Right lobe of liver (tissue), 6 donors: ENCODE measurements around the gene NEDD9. TPM values are rescaled to one million over a fixed set of nuclear protein-coding genes. Genes with fewer than 3 reads are reported as not detected.

Source experiments
- ATAC-seq, 4 donors: fragments of 200-7000 bp; cut with Tn5 transposase; one replicate each; pipeline ENCODE4 v1.9.1; 2020; ENCODE audit warnings: mild to moderate bottlenecking in 4 of 4, moderate library complexity in 4 of 4
- DNase-seq, 3 donors: peaks; one replicate each; pipeline ENCODE4 v3.0.0-alpha.2; 2020
- H3K27ac ChIP-seq, 3 donors: fragments of 200-600 bp; one replicate each; pipeline ENCODE4 v1.8.0; 2022
- H3K27me3 ChIP-seq, 2 donors: fragments of 200-600 bp; one replicate each; pipeline ENCODE4 v1.8.0; 2022
- H3K36me3 ChIP-seq, 4 donors: fragments of 200-600 bp; sonication (generic) in 1 of 4; one replicate each; pipeline versions ENCODE4 v1.5.1 to v1.8.0; 2017 to 2022; ENCODE audit warnings: control low read depth in 1 of 4
- H3K4me1 ChIP-seq, 4 donors: fragments of 200-600 bp; sonication (generic) in 1 of 4; one replicate each; pipeline versions ENCODE4 v1.5.1 to v1.8.0; 2017 to 2022; ENCODE audit warnings: control low read depth in 1 of 4
- H3K4me3 ChIP-seq, 3 donors: fragments of 200-600 bp; one replicate each; pipeline ENCODE4 v1.8.0; 2022
- H3K9me3 ChIP-seq, 4 donors: fragments of 200-600 bp; sonication (generic) in 1 of 4; one replicate each; pipeline versions ENCODE4 v1.5.1 to v1.8.0; 2017 to 2022; ENCODE audit warnings: control low read depth in 1 of 4
- POLR2A ChIP-seq: fragments of 450-650 bp; IDR thresholded peaks from one replicate; pipeline ENCODE4 v1.6.1; 2017; ENCODE audit warnings: antibody characterized with exemption, mild to moderate bottlenecking
- WGBS: methylation state at CpG from one replicate; pipeline ENCODE4 v1.1.6; 2018; ENCODE audit warnings: low coverage, low lambda C conversion rate; ENCODE audit not compliant: insufficient coverage; ENCODE audit errors: missing lambda C conversion rate; 5-methylcytosine and 5-hydroxymethylcytosine counted together
- intact Hi-C, 2 donors: fragments of 100-400 bp; cut with DNase I; formaldehyde crosslinking; loops; one replicate each; pipeline versions ENCODE4 v1.11.2 to v1.14.1; 2022
- total RNA-seq, 6 experiments: library from RNA; depleted of rRNA in 2 of 6; stranded (reverse); fragments of >200 nt in 2 of 6; fragmentation: NEBNext Ultra II Directional in 3 of 6; extraction: Animal tissue kit (Norgen Biotek cat#: 25700) in 3 of 6; gene quantifications; one replicate each; pipeline versions ENCODE4 v1.1.0 to v1.2.4, GENCODE V29; 2016 to 2023
- TF ChIP-seq, protein P1 (sequence below), 4 donors: fragments of 200-600 bp in 3 of 4; fragments of 450-650 bp in 1 of 4; IDR thresholded peaks; one replicate each; pipeline versions ENCODE4 v1.5.1 to v1.8.0; 2016 to 2022; ENCODE audit warnings: antibody characterized with exemption in 4 of 4, mild to moderate bottlenecking in 2 of 4
- donor health status: DM: no; HTN: yes; CAD: no.
- donor health status: DM: no; HTN: no; CAD: no.
- donor health status: DM: no; HTN: no; CAD: no.
- donor health status: DM: no; HTN: yes; CAD: no.
- donor health status: DM: no; HTN: yes; CAD: no.

The NEDD9 gene
- total RNA-seq, 6 experiments from 2014 or later = 5.1 to 59.8 (median 26.2) TPM

DNA sequence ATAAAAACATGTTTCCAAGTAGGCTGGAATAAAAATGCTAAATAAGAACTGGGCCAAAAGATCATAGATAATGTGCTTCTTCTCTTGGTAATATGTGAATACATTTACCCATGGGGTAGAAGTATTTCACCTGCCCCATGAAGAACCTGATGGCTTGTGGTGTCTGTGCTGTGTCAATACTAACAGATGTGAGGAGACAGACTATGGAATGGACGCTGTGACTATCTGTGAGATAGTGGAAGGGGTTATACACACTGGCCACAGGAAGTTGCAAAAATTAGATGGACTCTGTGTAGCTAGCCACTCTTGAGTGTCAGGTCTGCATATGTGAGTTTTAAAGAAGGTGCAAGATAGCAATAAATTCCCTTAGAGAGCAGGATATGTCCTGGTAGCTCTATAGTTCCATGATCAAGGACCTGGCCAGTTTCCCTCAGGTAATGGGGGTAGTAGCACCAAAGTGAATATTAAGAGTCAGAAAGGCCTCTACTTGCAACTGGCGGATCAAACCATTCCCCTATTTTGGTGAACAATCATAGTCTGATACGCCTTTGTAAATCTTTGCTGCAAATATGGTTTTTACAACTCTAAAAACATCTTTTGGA lies 48.6 kb downstream of the NEDD9 start:
- TF ChIP-seq, protein P1, sequence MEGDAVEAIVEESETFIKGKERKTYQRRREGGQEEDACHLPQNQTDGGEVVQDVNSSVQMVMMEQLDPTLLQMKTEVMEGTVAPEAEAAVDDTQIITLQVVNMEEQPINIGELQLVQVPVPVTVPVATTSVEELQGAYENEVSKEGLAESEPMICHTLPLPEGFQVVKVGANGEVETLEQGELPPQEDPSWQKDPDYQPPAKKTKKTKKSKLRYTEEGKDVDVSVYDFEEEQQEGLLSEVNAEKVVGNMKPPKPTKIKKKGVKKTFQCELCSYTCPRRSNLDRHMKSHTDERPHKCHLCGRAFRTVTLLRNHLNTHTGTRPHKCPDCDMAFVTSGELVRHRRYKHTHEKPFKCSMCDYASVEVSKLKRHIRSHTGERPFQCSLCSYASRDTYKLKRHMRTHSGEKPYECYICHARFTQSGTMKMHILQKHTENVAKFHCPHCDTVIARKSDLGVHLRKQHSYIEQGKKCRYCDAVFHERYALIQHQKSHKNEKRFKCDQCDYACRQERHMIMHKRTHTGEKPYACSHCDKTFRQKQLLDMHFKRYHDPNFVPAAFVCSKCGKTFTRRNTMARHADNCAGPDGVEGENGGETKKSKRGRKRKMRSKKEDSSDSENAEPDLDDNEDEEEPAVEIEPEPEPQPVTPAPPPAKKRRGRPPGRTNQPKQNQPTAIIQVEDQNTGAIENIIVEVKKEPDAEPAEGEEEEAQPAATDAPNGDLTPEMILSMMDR (IDR thresholded peaks at IDR 0.05) = no peak
- no peak for TF ChIP-seq POLR2A
- Histone ChIP-seq H3K27ac (no peak overlapping the region), H3K27me3 (no peaks in the 10 kb centered on the region), H3K4me3 (no peak overlapping the region), H3K4me1 (peaks cover 0 to 16% (median 0%) of the 10 kb centered on the region in 4 donors), H3K9me3 (no peaks in the 10 kb centered on the region), H3K36me3 (peaks cover 0 to 22% (median 14%) of the 10 kb centered on the region in 4 donors)
- ATAC-seq (no peak), DNase-seq (no peak)
- intact Hi-C loops = no loop called here
- WGBS = 93% methylated on average over 3 of the region's 3 CpGs

DNA sequence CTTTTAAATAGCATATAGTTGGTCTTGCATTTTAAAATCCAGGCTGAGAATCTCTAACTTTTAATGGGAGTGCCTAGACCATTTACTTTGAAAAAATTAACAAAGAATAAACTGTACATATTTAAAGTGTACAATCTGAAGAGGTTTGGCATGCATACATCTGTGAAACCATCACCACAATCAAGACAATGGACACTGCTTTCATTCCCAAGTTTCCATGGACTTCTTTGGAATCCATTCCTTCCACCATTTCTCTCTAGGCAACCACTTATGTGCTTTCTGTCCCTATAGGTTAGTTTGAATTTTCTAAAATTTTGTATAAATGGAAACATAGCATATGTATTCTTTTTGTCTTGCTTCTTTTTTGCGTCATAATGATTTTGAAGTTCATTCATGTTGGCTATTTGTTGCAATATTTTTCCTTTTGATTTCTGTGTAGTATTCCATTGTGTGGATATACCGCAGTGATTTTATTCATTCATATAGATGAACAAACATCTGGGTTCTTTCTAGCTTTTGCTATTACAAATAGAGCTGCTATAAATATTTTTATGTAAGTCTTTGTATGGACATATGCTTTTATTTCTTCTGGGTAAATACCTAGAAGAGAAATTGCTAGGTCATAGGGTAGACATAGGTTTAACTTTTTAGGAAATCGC lies 50.9 kb downstream of the NEDD9 start:
- WGBS = 90% methylated on average over 3 of the region's 3 CpGs
- no peak for ATAC-seq

DNA sequence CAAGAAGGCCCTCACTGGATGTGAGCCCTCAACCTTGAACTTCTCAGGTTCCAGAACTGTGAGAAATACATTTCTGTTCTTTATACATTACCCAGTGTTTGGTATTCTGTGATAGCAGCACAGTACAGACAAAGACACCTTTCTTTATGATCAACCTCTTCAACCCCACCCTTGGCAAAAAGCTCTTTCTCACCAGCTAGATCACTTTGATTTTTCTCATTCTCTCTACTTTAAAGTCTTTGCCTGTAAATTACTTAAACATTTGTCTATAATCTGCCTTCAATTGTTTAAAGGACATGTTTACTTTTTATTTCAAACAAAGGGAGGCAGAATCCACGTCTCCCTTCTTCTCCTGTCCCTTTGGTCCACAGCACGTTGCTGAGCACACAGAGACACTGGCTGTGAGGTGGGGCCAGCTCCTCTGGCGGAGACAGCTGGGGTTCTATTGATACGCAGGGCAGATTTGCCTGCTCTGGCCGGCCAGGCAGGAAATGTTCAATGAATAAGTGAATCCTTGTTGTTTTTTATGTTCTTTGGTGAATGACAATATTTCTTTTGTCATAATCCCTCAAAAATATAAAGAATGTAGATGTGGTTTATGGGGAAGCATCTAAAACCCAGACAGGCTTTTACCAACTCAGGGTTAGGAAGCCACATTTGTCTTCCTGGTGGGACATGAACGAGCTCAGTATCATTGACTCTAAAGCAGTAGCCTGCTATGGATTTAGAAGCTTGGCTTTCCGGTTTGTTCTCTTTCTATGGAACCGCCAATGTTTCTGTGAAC lies 52.9 kb downstream of the NEDD9 start:
- Histone ChIP-seq H3K27ac (no peak overlapping the region), H3K4me3 (no peak overlapping the region), H3K4me1 (no peaks in the 10 kb centered on the region), H3K36me3 (peaks cover 0 to 2% (median 1%) of the 10 kb centered on the region in 4 donors), H3K9me3 (no peaks in the 10 kb centered on the region), H3K27me3 (no peaks in the 10 kb centered on the region)
- ATAC-seq = no peak
- TF ChIP-seq POLR2A = no peak
- TF ChIP-seq, protein P1 (IDR thresholded peaks at IDR 0.05) = no peak
- intact Hi-C loops = no loop called here
- no peak for DNase-seq
- WGBS = 58% methylated on average over 8 of the region's 8 CpGs

More for the DNA sequence above, 50.9 kb downstream of the NEDD9 start:
- Histone ChIP-seq H3K27me3 (no peaks in the 10 kb centered on the region), H3K4me3 (no peak overlapping the region), H3K4me1 (no peaks in the 10 kb centered on the region), H3K36me3 (peaks cover 0 to 18% (median 8%) of the 10 kb centered on the region in 4 donors), H3K27ac (no peak overlapping the region), H3K9me3 (no peaks in the 10 kb centered on the region)
- intact Hi-C loops = no loop called here
- DNase-seq = no peak
- TF ChIP-seq, protein P1 (IDR thresholded peaks at IDR 0.05) = no peak
- no peak for TF ChIP-seq POLR2A

DNA sequence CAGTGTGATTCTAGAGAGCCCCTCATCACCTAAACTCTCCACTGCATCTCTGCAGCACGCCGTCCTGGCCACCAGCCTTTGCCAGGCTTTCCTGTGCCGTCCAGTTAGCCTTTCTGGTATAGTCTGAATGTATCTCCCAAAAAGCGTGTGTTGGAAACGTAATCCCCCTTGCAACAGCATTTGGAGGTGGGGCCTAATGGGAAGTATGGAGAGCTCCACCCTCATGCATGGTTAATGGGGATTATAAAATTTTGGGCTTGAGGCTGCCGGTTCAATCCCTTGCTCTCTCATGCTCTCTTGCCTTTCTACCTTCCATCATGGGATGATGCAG lies 53.4 kb downstream of the NEDD9 start:
- Histone ChIP-seq H3K27ac (no peak overlapping the region), H3K9me3 (no peaks in the 10 kb centered on the region), H3K27me3 (no peaks in the 10 kb centered on the region), H3K4me1 (no peaks in the 10 kb centered on the region), H3K4me3 (no peak overlapping the region), H3K36me3 (peaks cover 0 to 2% (median 0%) of the 10 kb centered on the region in 4 donors)
- no peak for DNase-seq
- 64% methylated on average over 6 of the region's 6 CpGs for WGBS
- ATAC-seq = no peak
- no peak for TF ChIP-seq POLR2A
- TF ChIP-seq, protein P1 (IDR thresholded peaks at IDR 0.05) = no peak
- intact Hi-C loops = no loop called here
